ENCODE data around the gene HOXA5. TPM values are rescaled to one million over a fixed set of nuclear protein-coding genes. Genes with fewer than 3 reads are reported as not detected.

HOXA5 gene
- total and polyA plus RNA-seq, 2 of the 8 experiments (the other 6 are each of a cell fraction or from before 2014, with no cell fraction given) = not detected

DNA sequence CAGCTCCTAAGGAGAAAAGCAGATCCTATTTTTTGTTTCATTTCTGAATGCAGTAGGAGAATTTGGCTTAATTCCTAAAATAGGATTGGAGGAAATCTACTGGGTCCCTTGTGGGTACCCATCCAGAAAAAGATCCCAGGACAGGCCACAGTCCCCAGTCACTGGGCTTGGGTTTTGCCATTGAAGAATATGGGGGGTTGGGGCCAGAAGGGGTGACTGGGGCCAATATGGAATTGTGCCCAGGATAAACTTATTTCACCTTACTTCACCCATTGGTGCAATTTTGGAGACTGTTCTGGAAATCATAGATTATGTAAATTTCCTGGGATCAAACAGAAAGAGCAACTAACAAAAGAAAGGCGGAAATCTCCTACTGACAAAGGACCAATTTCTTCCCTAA, 5.0 kb downstream of the HOXA5 start:
- CTCF ChIA-PET (ENCODE audit: partially characterized antibody) = no interaction called here
- no peak for TF ChIP-seq POLR2A (IDR thresholded peaks at IDR 0.05; ENCODE audit: control extremely low read depth in 1 of 2, low read depth in 2 of 2, low read length in 2 of 2)

More for the DNA sequence above, 5.0 kb downstream of the HOXA5 start:
- Histone ChIP-seq H3K9ac (replicated peaks in 1 of 4; ENCODE audit: extremely low read depth in 1 of 4, low read depth in 3 of 4, low read length in 3 of 4) (no peak overlapping the region), H3K4me1 (replicated peaks in 1 of 4; ENCODE audit: control insufficient read depth in 3 of 4, insufficient read depth in 4 of 4, low read length in 3 of 4) (peaks cover 0 to 6% (median 3%) of the 10 kb centered on the region in 4 experiments; a peak in 4 of 7 replicates), H3K23me2 (ENCODE audit: low read depth, low read length) (peaks cover 8% of the 10 kb centered on the region), H2BK20ac (ENCODE audit: low read length) (no peak overlapping the region), H3K14ac (ENCODE audit: insufficient read length) (no peak overlapping the region), H2BK12ac (ENCODE audit: low read depth, low read length) (no peak overlapping the region), H3K4me3 (ENCODE audit: extremely low read depth in 1 of 4, insufficient read depth in 2 of 4, low read depth in 3 of 4, low read length in 4 of 4) (no peak overlapping the region), H3K79me2 (ENCODE audit: control insufficient read depth in 1 of 2, insufficient read depth in 2 of 2, low read length in 2 of 2) (no peaks in the 10 kb centered on the region), H4K91ac (replicated peaks; ENCODE audit: insufficient read length, low read length) (no peak overlapping the region), H2BK120ac (replicated peaks; ENCODE audit: low read depth, low read length) (no peak overlapping the region), H2BK5ac (ENCODE audit: low read depth, low read length) (no peak overlapping the region), H3K27me3 (replicated peaks in 1 of 4; ENCODE audit: control insufficient read depth in 3 of 4, extremely low read depth in 1 of 4, insufficient read depth in 3 of 4, low read length in 3 of 4) (peaks cover 98 to 100% (median 100%) of the 10 kb centered on the region in 4 experiments), H4K20me1 (replicated peaks in 1 of 2; ENCODE audit: control insufficient read depth in 1 of 2, insufficient read depth in 2 of 2, low read length in 2 of 2) (peaks cover 18 to 21% of the 10 kb centered on the region in 2 experiments), H3K4me2 (ENCODE audit: insufficient read depth in 1 of 2, low read depth in 2 of 2, low read length in 2 of 2) (no peak overlapping the region), H3K4ac (replicated peaks; ENCODE audit: insufficient read length, low read depth, low read length) (no peak overlapping the region), H3K23ac (ENCODE audit: insufficient read length) (no peak overlapping the region), H3K18ac (ENCODE audit: extremely low read depth, low read length) (no peak overlapping the region), H4K8ac (ENCODE audit: extremely low read depth, insufficient read depth, low read length) (no peak overlapping the region), H3K27ac (ENCODE audit: low read depth, low read length) (no peak overlapping the region), H2AK5ac (ENCODE audit: low read depth, low read length) (no peak overlapping the region), H3K79me1 (ENCODE audit: low read depth, low read length) (no peaks in the 10 kb centered on the region), H3K56ac (replicated peaks; ENCODE audit: insufficient read length, low read depth, low read length) (no peak overlapping the region), H2AFZ (ENCODE audit: low read length) (no peak overlapping the region), H3K9me3 (ENCODE audit: insufficient read depth in 2 of 2, low read depth in 1 of 2, low read length in 1 of 2) (no peaks in the 10 kb centered on the region), H3K36me3 (ENCODE audit: control insufficient read depth in 2 of 4, insufficient read depth in 4 of 4, low read length in 3 of 4) (peaks cover 0 to 10% (median 0%) of the 10 kb centered on the region in 4 experiments; a peak in 1 of 8 replicates), H4K5ac (ENCODE audit: insufficient read length, low read depth, low read length) (no peak overlapping the region), H2BK15ac (ENCODE audit: low read length) (no peak overlapping the region)
- no peak for DNase-seq (ENCODE audit: low read depth in 1 of 2, low spot score in 2 of 2)
- no peak for FAIRE-seq
- 36% methylated on average over 1 of the region's 1 CpG; no CpG with 5 or more reads in 1 of the 2 experiments for WGBS, 2 experiments (ENCODE audit: extremely low coverage in 1 of 2, insufficient coverage in 1 of 2, insufficient read length in 1 of 2, insufficient replicate concordance in 2 of 2, low coverage in 1 of 2, low lambda C conversion rate in 2 of 2, missing lambda C conversion rate in 1 of 2)
- POLR2A ChIA-PET (ENCODE audit: partially characterized antibody) = no interaction called here
